Neural progenitor cell (in vitro differentiated cells): ENCODE results near the gene KIFBP.

Experiments
- EZH2 ChIP-seq: fragments of 200-600 bp; sonication (generic); IDR thresholded peaks from 2 replicates; pipeline ENCODE4 v1.6.1; 2017; ENCODE audit warnings: antibody characterized with exemption, mild to moderate bottlenecking, moderate library complexity
- TF ChIP-seq, protein P1 (sequence below): fragments of 200-600 bp; sonication (generic); IDR thresholded peaks from 2 replicates; pipeline ENCODE4 v1.5.1; 2017; ENCODE audit warnings: antibody characterized with exemption, mild to moderate bottlenecking

DNA sequence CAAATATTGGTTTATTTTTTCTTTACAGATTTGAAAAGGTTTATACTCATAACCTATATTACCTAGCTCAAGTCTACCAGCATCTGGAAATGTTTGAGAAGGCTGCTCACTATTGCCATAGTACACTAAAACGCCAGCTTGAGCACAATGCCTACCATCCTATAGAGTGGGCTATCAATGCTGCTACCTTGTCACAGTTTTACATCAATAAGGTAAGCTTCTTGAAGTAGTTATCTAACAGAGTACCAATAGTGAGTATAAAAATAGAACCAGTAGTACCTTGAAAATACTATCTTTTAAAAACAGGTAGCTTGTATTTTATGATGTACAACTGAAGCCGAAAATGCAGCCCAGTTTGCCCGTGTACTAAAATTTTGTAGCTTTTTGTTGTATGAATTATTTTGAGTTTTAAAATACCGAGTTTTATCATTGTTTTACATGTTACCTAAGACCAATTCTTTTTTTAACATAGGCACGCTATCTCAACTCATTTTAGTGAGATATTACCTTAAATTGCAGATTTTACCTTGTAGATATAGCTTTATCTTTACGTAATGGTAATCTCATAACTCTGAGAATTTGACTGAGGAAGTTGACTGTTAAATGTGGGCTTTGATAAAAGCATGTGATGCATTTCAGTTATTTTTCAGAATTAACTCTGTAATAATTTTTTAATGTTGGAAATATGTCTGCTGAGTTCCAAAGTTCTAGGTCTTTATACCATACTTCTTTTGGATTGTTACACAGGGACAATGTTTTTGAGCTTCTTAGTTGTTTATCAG, 17.3 kb downstream of the KIFBP start:
- TF ChIP-seq, protein P1, sequence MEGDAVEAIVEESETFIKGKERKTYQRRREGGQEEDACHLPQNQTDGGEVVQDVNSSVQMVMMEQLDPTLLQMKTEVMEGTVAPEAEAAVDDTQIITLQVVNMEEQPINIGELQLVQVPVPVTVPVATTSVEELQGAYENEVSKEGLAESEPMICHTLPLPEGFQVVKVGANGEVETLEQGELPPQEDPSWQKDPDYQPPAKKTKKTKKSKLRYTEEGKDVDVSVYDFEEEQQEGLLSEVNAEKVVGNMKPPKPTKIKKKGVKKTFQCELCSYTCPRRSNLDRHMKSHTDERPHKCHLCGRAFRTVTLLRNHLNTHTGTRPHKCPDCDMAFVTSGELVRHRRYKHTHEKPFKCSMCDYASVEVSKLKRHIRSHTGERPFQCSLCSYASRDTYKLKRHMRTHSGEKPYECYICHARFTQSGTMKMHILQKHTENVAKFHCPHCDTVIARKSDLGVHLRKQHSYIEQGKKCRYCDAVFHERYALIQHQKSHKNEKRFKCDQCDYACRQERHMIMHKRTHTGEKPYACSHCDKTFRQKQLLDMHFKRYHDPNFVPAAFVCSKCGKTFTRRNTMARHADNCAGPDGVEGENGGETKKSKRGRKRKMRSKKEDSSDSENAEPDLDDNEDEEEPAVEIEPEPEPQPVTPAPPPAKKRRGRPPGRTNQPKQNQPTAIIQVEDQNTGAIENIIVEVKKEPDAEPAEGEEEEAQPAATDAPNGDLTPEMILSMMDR = no peak
- TF ChIP-seq EZH2 = no peak
